SK-N-MC (cell line): ENCODE results near the gene MAP2.

Source experiments
- FOXP2 ChIP-seq: optimal IDR thresholded peaks from 2 replicates; pipeline ENCODE3; 2011; ENCODE audit warnings: mild to moderate bottlenecking, moderate library complexity; ENCODE audit not compliant: insufficient read depth; ENCODE audit errors: extremely low read length, control extremely low read depth
- POLR2AphosphoS5 ChIP-seq: IDR thresholded peaks from 2 replicates; pipeline ENCODE4 v1.6.1; 2012; ENCODE audit warnings: mild to moderate bottlenecking, low read depth, low read length, borderline replicate concordance

DNA sequence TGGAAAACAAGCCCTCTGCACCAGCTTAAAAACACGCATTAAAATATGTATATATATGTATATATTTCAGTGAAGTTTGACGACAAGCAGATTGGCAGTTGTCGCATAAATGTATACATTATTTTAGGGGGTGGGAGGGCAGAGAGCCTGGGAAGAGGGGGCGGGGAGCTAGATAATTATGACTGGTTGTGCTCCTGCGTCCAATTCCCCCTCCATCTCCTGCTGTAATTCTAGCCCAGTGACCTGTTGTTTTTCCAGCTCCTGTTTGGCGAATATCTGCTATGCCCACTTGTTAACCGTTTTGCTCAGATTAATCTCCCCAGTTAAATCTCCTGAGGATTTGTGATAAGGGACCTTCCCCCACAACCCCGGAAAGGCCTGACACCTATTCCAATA lies 348.4 kb downstream of the MAP2 start:
- no peak for TF ChIP-seq POLR2AphosphoS5
- TF ChIP-seq FOXP2: no peak
